GM18951 (cell line): ENCODE measurements around the gene AACS.

ENCODE experiments used
- POLR2A ChIP-seq: IDR thresholded peaks from 4 replicates; pipeline ENCODE4 v1.6.1; 2011; ENCODE audit warnings: mild to moderate bottlenecking; ENCODE audit not compliant: insufficient read length, insufficient read depth; ENCODE audit errors: extremely low read depth
- in situ Hi-C: fragments of 300-500 bp; cut with MboI; formaldehyde crosslinking; loops from one replicate; pipeline ENCODE4 v1.12.0; 2022; ENCODE audit warnings: low sequenced_read_pairs, mixed read lengths, inconsistent platforms; ENCODE audit not compliant: unreplicated experiment

Gene AACS

GRCh38 chr12:125169870-125170269 lies 104.6 kb downstream of the AACS start:
- in situ Hi-C loops = no loop called here
- TF ChIP-seq POLR2A = no peak

GRCh38 chr12:125171267-125171666 lies 106.0 kb downstream of the AACS start:
- no peak for TF ChIP-seq POLR2A
- in situ Hi-C loops = no loop called here

- in situ Hi-C loops = no loop called here
- no peak for TF ChIP-seq POLR2A
Measured at GRCh38 chr12:125172231-125172850, 107.1 kb downstream of the AACS start.

GRCh38 chr12:125175576-125175975 lies 110.3 kb downstream of the AACS start:
- in situ Hi-C loops = no loop called here
- no peak for TF ChIP-seq POLR2A

GRCh38 chr12:125178222-125178621 lies 113.0 kb downstream of the AACS start:
- in situ Hi-C loops = no loop called here
- TF ChIP-seq POLR2A = no peak

GRCh38 chr12:125180144-125180543 lies 114.9 kb downstream of the AACS start:
- in situ Hi-C loops = no loop called here
- TF ChIP-seq POLR2A = no peak

GRCh38 chr12:125181107-125181506 lies 115.9 kb downstream of the AACS start:
- in situ Hi-C loops = no loop called here
- no peak for TF ChIP-seq POLR2A

GRCh38 chr12:125183187-125184067 lies 118.2 kb downstream of the AACS start:
- no peak for TF ChIP-seq POLR2A
- in situ Hi-C loops = no loop called here

GRCh38 chr12:125184213-125184967 lies 119.2 kb downstream of the AACS start:
- in situ Hi-C loops = no loop called here
- no peak for TF ChIP-seq POLR2A

- in situ Hi-C loops = no loop called here
Measured at GRCh38 chr12:125185311-125185739, 120.1 kb downstream of the AACS start.

GRCh38 chr12:125185740-125186470 lies 120.7 kb downstream of the AACS start, which contains the start of gene TMEM132B:
TSS of gene TMEM132B (plus strand) at chr12:125186386.
- TF ChIP-seq POLR2A = no peak
- in situ Hi-C loops = no loop called here

More at GRCh38 chr12:125185311-125185739, 120.1 kb downstream of the AACS start:
- TF ChIP-seq POLR2A = no peak

- in situ Hi-C loops = no loop called here
- TF ChIP-seq POLR2A = no peak
Measured at GRCh38 chr12:125186471-125187147, 121.4 kb downstream of the AACS start.
